Liver (tissue), 9 donors: ENCODE data around the gene JAKMIP1. TPM values are rescaled to one million over a fixed set of nuclear protein-coding genes. Genes with fewer than 3 reads are reported as not detected.
A peak's percentile ranks its signal among the peaks of the same experiment; 100 is the strongest.

Source experiments
- DNase-seq: peaks from one replicate; pipeline ENCODE4 v3.0.0-alpha.2; 2017; ENCODE audit warnings: low spot score
- H3K27ac ChIP-seq, 2 donors: one replicate each; pipeline ENCODE4 v1.7.0; 2013; ENCODE audit warnings: inconsistent platforms in 2 of 2, low read length in 2 of 2, control low read depth in 1 of 2, low read depth in 1 of 2, mild to moderate bottlenecking in 1 of 2
- H3K27me3 ChIP-seq, 4 donors: one replicate each; pipeline versions ENCODE4 v1.6.1 to v1.7.0; 2013; ENCODE audit warnings: low read length in 3 of 4, inconsistent platforms in 1 of 4, mild to moderate bottlenecking in 1 of 4, moderate library complexity in 1 of 4; ENCODE audit not compliant: control insufficient read depth in 4 of 4, insufficient read depth in 4 of 4
- H3K36me3 ChIP-seq, 4 donors: one replicate each; pipeline versions ENCODE4 v1.6.1 to v1.7.0; 2013; ENCODE audit warnings: low read length in 3 of 4, mild to moderate bottlenecking in 3 of 4, low read depth in 1 of 4, moderate library complexity in 1 of 4; ENCODE audit not compliant: control insufficient read depth in 4 of 4, insufficient read depth in 3 of 4
- H3K4me1 ChIP-seq, 4 donors: one replicate each; pipeline versions ENCODE4 v1.6.1 to v1.7.0; 2013; ENCODE audit warnings: low read length in 3 of 4, mild to moderate bottlenecking in 3 of 4, moderate library complexity in 1 of 4; ENCODE audit not compliant: control insufficient read depth in 4 of 4, insufficient read depth in 4 of 4
- H3K4me3 ChIP-seq, 3 donors: one replicate each; pipeline versions ENCODE4 v1.6.1 to v1.7.0; 2013; ENCODE audit warnings: low read length in 3 of 3, control low read depth in 1 of 3, low read depth in 1 of 3, mild to moderate bottlenecking in 1 of 3
- H3K9ac ChIP-seq, 2 donors: one replicate each; pipeline ENCODE4 v1.7.0; 2013; ENCODE audit warnings: low read length in 2 of 2, mild to moderate bottlenecking in 2 of 2, moderate library complexity in 2 of 2, control low read depth in 1 of 2, low read depth in 1 of 2
- H3K9me3 ChIP-seq, 4 donors: one replicate each; pipeline versions ENCODE4 v1.6.1 to v1.7.0; 2013; ENCODE audit warnings: low read length in 3 of 4; ENCODE audit not compliant: control insufficient read depth in 4 of 4
- FOXA2 ChIP-seq: IDR thresholded peaks from 2 replicates; pipeline ENCODE4 v1.6.1; 2016; ENCODE audit warnings: antibody characterized with exemption
- GABPA ChIP-seq, 2 donors: IDR thresholded peaks in 1 of 2; conservative IDR thresholded peaks in 1 of 2; 2 replicates each; pipeline ENCODE4 v1.6.1; 2016; ENCODE audit warnings: antibody characterized with exemption in 2 of 2, mild to moderate bottlenecking in 1 of 2, moderate library complexity in 1 of 2
- HNF4A ChIP-seq, 2 donors: conservative IDR thresholded peaks; 2 replicates each; pipeline ENCODE4 v1.6.1; 2016; ENCODE audit warnings: antibody characterized with exemption in 2 of 2, mild to moderate bottlenecking in 2 of 2
- HNF4G ChIP-seq: IDR thresholded peaks from 2 replicates; pipeline ENCODE4 v1.6.1; 2016; ENCODE audit warnings: antibody characterized with exemption
- JUND ChIP-seq, 2 donors: IDR thresholded peaks; 2 replicates each; pipeline ENCODE4 v1.6.1; 2016; ENCODE audit warnings: antibody characterized with exemption in 2 of 2
- NR2F2 ChIP-seq: IDR thresholded peaks from 2 replicates; pipeline ENCODE4 v1.6.1; 2016; ENCODE audit warnings: antibody characterized with exemption
- RAD21 ChIP-seq, 2 donors: IDR thresholded peaks; 2 replicates each; pipeline ENCODE4 v1.6.1; 2016; ENCODE audit warnings: antibody characterized with exemption in 2 of 2, mild to moderate bottlenecking in 2 of 2
- RXRA ChIP-seq, 2 donors: IDR thresholded peaks; 2 replicates each; pipeline ENCODE4 v1.6.1; 2017 to 2018; ENCODE audit warnings: antibody characterized with exemption in 2 of 2, mild to moderate bottlenecking in 1 of 2
- SP1 ChIP-seq: IDR thresholded peaks from 2 replicates; pipeline ENCODE4 v1.6.1; 2018; ENCODE audit warnings: antibody characterized with exemption, mild to moderate bottlenecking
- TAF1 ChIP-seq: conservative IDR thresholded peaks from 2 replicates; pipeline ENCODE4 v1.6.1; 2016; ENCODE audit warnings: antibody characterized with exemption, mild to moderate bottlenecking
- YY1 ChIP-seq: IDR thresholded peaks from 2 replicates; pipeline ENCODE4 v1.6.1; 2016; ENCODE audit warnings: antibody characterized with exemption, mild to moderate bottlenecking
- WGBS: extraction: QIAGEN DNeasy Blood & Tissue Kit; methylation state at CpG from one replicate; pipeline ENCODE4 v1.1.7; 2013; 5-methylcytosine and 5-hydroxymethylcytosine counted together
- polyA plus RNA-seq, 2 donors: library from polyadenylated mRNA; stranded (reverse) in 1 of 2; unstranded in 1 of 2; fragments of 200-250 nt in 1 of 2; fragments of >200 nt in 1 of 2; fragmentation: Nextera tagmentation in 1 of 2; extraction: Ambion mirVana in 1 of 2; gene quantifications; one replicate each; pipeline versions ENCODE4 v1.2.1 to v1.2.3, GENCODE V29; 2013 to 2015
- total RNA-seq, 2 donors: library from RNA; depleted of rRNA; stranded (reverse); fragments of >200 nt; gene quantifications; one replicate each; pipeline ENCODE4 v1.2.3, GENCODE V29; 2014
- TF ChIP-seq, protein P1 (sequence below): IDR thresholded peaks from 2 replicates; pipeline ENCODE4 v1.6.1; 2016; ENCODE audit warnings: antibody characterized with exemption
- TF ChIP-seq, protein P2 (sequence below): IDR thresholded peaks from 2 replicates; pipeline ENCODE4 v1.6.1; 2016; ENCODE audit warnings: antibody characterized with exemption
- TF ChIP-seq, protein P3 (sequence below): IDR thresholded peaks from 2 replicates; pipeline ENCODE4 v1.6.1; 2016; ENCODE audit warnings: antibody characterized with exemption
- TF ChIP-seq, protein P4 (sequence below): fragments of 150-350 bp; IDR thresholded peaks from 2 replicates; pipeline ENCODE4 v1.5.1; 2017; ENCODE audit warnings: improper control_type of control experiment, low read depth, low read length; ENCODE audit not compliant: missing input control
- TF ChIP-seq, protein P5 (sequence below): IDR thresholded peaks from 2 replicates; pipeline ENCODE4 v1.6.1; 2016; ENCODE audit warnings: antibody characterized with exemption, mild to moderate bottlenecking
- donor health status: healthy.
- donor health status: healthy.
- donor health status: healthy.
- donor health status: healthy.
- donor health status: healthy.

JAKMIP1 gene
- total RNA-seq (under 1 TPM in 1 of 2 donors, not detected in 1; 0.50 TPM), polyA plus RNA-seq (under 1 TPM in 1 of 2 donors, not detected in 1; 0.08 TPM)

DNA sequence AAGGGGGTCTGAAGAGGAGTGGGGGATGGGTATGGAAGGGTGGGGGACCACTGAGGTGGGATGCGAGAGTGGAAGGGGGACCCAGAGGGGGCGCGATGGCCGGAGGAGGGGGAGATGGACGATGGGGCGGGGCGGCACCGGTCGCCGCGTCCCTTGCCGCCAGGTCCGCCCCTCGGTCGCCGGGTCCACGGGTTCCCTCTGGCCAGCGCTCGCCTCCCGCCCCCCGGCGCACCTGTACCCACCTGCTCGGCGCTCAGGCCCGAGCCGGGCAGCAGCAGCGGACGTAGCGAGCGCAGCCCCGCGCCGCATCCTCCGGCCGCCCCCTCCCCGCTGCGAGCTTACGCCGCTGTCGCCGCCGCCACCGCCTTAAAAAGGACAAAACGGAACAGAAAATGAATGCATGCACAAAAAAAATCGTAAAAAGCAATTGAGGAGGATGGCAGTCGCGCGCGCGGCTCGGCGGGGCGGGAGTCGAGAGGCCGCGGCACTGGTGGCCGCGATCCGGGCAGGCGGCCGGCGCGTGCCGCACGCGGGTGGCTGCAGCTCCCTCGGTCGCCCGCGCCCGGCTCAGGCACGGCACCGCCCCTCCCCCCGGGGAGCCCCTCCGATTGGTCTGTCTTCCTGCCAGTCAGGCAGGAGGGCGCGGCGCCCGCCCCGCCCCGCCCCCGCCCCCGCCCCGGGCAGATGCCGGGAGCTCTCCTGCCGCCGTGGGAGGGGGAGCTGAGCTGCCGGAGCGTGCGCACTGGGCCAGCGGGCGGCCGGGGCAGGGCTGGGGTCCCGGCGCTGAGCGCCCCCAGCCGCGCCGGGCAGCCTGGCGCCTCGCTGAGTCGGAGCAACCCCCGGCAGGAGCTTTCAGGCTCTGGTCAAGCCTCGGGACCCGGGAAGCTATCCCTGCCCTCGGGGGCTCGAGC, at the start of gene JAKMIP1:
Gene JAKMIP1 (minus strand): TSS at position 539 of the 911 bp plus-strand sequence. CDS start 87,699 bp downstream, outside the sequence.
- peak; percentile 79 for DNase-seq
- Histone ChIP-seq H3K4me1 (peaks cover 3 to 13% (median 7%) of the 10 kb centered on the region in 4 donors), H3K27ac (no peak within 1 kb of the TSS), H3K27me3 (peaks cover 4 to 26% (median 15%) of the 10 kb centered on the region in 4 donors), H3K9ac (no peak within 1 kb of the TSS), H3K9me3 (peaks cover 0 to 4% (median 3%) of the 10 kb centered on the region in 4 donors), H3K4me3 (peak within 1 kb of the TSS in 1 of 3 donors; percentile 62), H3K36me3 (no peaks in the 10 kb centered on the region)
- TF ChIP-seq RXRA (IDR thresholded peaks at IDR 0.05) (no peak), RAD21 (IDR thresholded peaks at IDR 0.05) (no peak), HNF4G (no peak), FOXA2 (no peak), HNF4A (conservative IDR thresholded peaks at IDR 0.05) (no peak), JUND (IDR thresholded peaks at IDR 0.05) (no peak), GABPA (IDR thresholded peaks at IDR 0.05 in 1 of 2, conservative IDR thresholded peaks at IDR 0.05 in 1 of 2) (no peak), YY1 (no peak), SP1 (no peak), TAF1 (no peak), NR2F2 (no peak)
- TF ChIP-seq, protein P1, sequence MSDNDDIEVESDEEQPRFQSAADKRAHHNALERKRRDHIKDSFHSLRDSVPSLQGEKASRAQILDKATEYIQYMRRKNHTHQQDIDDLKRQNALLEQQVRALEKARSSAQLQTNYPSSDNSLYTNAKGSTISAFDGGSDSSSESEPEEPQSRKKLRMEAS = no peak
- TF ChIP-seq, protein P2, sequence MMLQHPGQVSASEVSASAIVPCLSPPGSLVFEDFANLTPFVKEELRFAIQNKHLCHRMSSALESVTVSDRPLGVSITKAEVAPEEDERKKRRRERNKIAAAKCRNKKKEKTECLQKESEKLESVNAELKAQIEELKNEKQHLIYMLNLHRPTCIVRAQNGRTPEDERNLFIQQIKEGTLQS = no peak
- TF ChIP-seq, protein P3, sequence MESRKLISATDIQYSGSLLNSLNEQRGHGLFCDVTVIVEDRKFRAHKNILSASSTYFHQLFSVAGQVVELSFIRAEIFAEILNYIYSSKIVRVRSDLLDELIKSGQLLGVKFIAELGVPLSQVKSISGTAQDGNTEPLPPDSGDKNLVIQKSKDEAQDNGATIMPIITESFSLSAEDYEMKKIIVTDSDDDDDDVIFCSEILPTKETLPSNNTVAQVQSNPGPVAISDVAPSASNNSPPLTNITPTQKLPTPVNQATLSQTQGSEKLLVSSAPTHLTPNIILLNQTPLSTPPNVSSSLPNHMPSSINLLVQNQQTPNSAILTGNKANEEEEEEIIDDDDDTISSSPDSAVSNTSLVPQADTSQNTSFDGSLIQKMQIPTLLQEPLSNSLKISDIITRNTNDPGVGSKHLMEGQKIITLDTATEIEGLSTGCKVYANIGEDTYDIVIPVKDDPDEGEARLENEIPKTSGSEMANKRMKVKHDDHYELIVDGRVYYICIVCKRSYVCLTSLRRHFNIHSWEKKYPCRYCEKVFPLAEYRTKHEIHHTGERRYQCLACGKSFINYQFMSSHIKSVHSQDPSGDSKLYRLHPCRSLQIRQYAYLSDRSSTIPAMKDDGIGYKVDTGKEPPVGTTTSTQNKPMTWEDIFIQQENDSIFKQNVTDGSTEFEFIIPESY = no peak
- TF ChIP-seq, protein P4, sequence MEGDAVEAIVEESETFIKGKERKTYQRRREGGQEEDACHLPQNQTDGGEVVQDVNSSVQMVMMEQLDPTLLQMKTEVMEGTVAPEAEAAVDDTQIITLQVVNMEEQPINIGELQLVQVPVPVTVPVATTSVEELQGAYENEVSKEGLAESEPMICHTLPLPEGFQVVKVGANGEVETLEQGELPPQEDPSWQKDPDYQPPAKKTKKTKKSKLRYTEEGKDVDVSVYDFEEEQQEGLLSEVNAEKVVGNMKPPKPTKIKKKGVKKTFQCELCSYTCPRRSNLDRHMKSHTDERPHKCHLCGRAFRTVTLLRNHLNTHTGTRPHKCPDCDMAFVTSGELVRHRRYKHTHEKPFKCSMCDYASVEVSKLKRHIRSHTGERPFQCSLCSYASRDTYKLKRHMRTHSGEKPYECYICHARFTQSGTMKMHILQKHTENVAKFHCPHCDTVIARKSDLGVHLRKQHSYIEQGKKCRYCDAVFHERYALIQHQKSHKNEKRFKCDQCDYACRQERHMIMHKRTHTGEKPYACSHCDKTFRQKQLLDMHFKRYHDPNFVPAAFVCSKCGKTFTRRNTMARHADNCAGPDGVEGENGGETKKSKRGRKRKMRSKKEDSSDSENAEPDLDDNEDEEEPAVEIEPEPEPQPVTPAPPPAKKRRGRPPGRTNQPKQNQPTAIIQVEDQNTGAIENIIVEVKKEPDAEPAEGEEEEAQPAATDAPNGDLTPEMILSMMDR = no peak
- 3% methylated on average over 107 of the region's 107 CpGs for WGBS

DNA sequence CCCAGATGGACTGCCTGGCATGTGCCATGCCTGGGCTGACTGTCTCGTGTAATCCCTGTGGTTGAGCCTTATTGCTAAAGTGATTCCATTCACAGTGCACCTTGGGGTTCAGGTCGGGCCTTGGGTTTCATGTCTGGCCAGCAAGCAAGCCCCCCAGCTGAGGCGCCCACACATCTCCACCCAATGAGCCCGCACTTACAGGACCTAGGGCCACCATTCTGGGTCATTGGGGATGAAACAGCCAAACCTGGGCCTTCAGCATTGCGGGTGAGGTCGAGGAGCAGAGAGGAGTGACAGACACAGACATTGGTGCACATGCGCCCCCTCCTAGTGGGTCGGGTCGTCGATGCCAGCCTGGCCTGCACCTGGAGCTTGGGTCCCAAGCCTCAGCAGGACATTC, 48.0 kb upstream of the JAKMIP1 start:
- Histone ChIP-seq H3K4me3 (no peak overlapping the region), H3K4me1 (no peaks in the 10 kb centered on the region), H3K9me3 (peaks cover 2 to 5% (median 3%) of the 10 kb centered on the region in 4 donors), H3K27me3 (peaks cover 2 to 21% (median 6%) of the 10 kb centered on the region in 4 donors), H3K9ac (no peak overlapping the region), H3K27ac (no peak overlapping the region), H3K36me3 (no peaks in the 10 kb centered on the region)
- no peak for TF ChIP-seq HNF4G
- TF ChIP-seq, protein P5, sequence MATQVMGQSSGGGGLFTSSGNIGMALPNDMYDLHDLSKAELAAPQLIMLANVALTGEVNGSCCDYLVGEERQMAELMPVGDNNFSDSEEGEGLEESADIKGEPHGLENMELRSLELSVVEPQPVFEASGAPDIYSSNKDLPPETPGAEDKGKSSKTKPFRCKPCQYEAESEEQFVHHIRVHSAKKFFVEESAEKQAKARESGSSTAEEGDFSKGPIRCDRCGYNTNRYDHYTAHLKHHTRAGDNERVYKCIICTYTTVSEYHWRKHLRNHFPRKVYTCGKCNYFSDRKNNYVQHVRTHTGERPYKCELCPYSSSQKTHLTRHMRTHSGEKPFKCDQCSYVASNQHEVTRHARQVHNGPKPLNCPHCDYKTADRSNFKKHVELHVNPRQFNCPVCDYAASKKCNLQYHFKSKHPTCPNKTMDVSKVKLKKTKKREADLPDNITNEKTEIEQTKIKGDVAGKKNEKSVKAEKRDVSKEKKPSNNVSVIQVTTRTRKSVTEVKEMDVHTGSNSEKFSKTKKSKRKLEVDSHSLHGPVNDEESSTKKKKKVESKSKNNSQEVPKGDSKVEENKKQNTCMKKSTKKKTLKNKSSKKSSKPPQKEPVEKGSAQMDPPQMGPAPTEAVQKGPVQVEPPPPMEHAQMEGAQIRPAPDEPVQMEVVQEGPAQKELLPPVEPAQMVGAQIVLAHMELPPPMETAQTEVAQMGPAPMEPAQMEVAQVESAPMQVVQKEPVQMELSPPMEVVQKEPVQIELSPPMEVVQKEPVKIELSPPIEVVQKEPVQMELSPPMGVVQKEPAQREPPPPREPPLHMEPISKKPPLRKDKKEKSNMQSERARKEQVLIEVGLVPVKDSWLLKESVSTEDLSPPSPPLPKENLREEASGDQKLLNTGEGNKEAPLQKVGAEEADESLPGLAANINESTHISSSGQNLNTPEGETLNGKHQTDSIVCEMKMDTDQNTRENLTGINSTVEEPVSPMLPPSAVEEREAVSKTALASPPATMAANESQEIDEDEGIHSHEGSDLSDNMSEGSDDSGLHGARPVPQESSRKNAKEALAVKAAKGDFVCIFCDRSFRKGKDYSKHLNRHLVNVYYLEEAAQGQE = no peak
- WGBS = 64% methylated on average over 10 of the region's 10 CpGs
- DNase-seq = no peak
